PC-9 (cell line): ENCODE results near the gene F12. TPM values are rescaled to one million over a fixed set of nuclear protein-coding genes. Genes with fewer than 3 reads are reported as not detected.

ENCODE experiments used
- BruUV-seq: library from RNA; stranded (reverse); fragments of 400-500 nt; replicated peaks from 2 replicates; lab custom pipeline; 2021; lab: Mats Ljungman, UMichigan
- CTCF ChIA-PET: fragments of 300-600 bp; sonication (Branson Sonifier 250); formaldehyde crosslinking; loops from one replicate; lab custom pipeline; 2022; ENCODE audit warnings: antibody characterized with exemption; lab: Charles Lee
- POLR2A ChIA-PET: fragments of 300-600 bp; sonication (Branson Sonifier 250); formaldehyde crosslinking; loops from one replicate; lab custom pipeline; 2022; ENCODE audit warnings: antibody characterized with exemption; ENCODE audit not compliant: unreplicated experiment; lab: Charles Lee
- DNase-seq, 2 experiments: peaks; one replicate each; pipeline versions ENCODE4 v3.0.0 to v3.0.0-alpha.2; 2015 to 2022; ENCODE audit warnings: mixed read lengths in 1 of 2
- H2AFZ ChIP-seq: fragments of 200-600 bp; sonication (generic); 2 replicates; pipeline ENCODE4 v1.8.1; 2017; ENCODE audit warnings: antibody characterized with exemption
- H3F3A ChIP-seq: fragments of 200-600 bp; sonication (generic); 2 replicates; pipeline ENCODE4 v1.8.1; 2017; ENCODE audit warnings: antibody characterized with exemption, mild to moderate bottlenecking, low read depth; ENCODE audit not compliant: insufficient read depth
- H3K27ac ChIP-seq: fragments of 200-600 bp; sonication (generic); 2 replicates; pipeline ENCODE4 v1.6.1; 2016; ENCODE audit warnings: mixed run types
- H3K27me3 ChIP-seq: fragments of 200-600 bp; sonication (generic); 2 replicates; pipeline ENCODE4 v1.6.1; 2016; ENCODE audit warnings: low read depth, mixed run types; ENCODE audit not compliant: insufficient read depth
- H3K36me3 ChIP-seq: fragments of 200-600 bp; sonication (generic); 2 replicates; pipeline ENCODE4 v1.6.1; 2016; ENCODE audit warnings: low read depth, mixed run types
- H3K4me1 ChIP-seq: fragments of 200-600 bp; sonication (generic); replicated peaks from 2 replicates; pipeline ENCODE4 v1.6.1; 2016; ENCODE audit warnings: mixed run types; ENCODE audit not compliant: insufficient read depth
- H3K4me2 ChIP-seq: fragments of 200-600 bp; sonication (generic); 2 replicates; pipeline ENCODE4 v1.6.1; 2017; ENCODE audit warnings: mixed run types
- H3K4me3 ChIP-seq: fragments of 200-600 bp; sonication (generic); 2 replicates; pipeline ENCODE4 v1.6.1; 2016; ENCODE audit warnings: mixed run types
- H3K79me2 ChIP-seq: fragments of 200-600 bp; sonication (generic); 2 replicates; pipeline ENCODE4 v1.6.1; 2017; ENCODE audit warnings: low read depth, mixed run types
- H3K9me2 ChIP-seq: fragments of 200-600 bp; sonication (generic); 2 replicates; pipeline ENCODE4 v1.8.1; 2017; ENCODE audit warnings: mild to moderate bottlenecking; ENCODE audit not compliant: insufficient read depth
- H3K9me3 ChIP-seq: fragments of 200-600 bp; sonication (generic); 2 replicates; pipeline ENCODE4 v1.8.1; 2016; ENCODE audit warnings: low read depth; ENCODE audit not compliant: insufficient read depth
- H4K20me1 ChIP-seq: fragments of 200-600 bp; sonication (generic); 2 replicates; pipeline ENCODE4 v1.8.1; 2017; ENCODE audit not compliant: insufficient read depth
- CTCF ChIP-seq: fragments of 200-600 bp; sonication (generic); conservative IDR thresholded peaks from 2 replicates; pipeline ENCODE4 v1.6.1; 2017; ENCODE audit warnings: mixed run types, antibody characterized with exemption, mild to moderate bottlenecking, moderate library complexity
- EZH2 ChIP-seq: fragments of 200-600 bp; sonication (generic); IDR thresholded peaks from 2 replicates; pipeline ENCODE4 v1.8.0; 2017; ENCODE audit warnings: antibody characterized with exemption, low read depth
- intact Hi-C: fragments of 100-400 bp; cut with micrococcal nuclease; formaldehyde crosslinking; loops from one replicate; pipeline ENCODE4 v1.10.0; 2022; ENCODE audit not compliant: unreplicated experiment
- total RNA-seq: library from RNA; stranded (reverse); gene quantifications from 2 replicates; pipeline ENCODE4 v1.2.3, GENCODE V29; 2021

The F12 gene
- total RNA-seq, 1 experiment from 2014 or later = 14.5 TPM

- Histone ChIP-seq H3K27ac (peak overlapping the region; percentile 96), H3K27me3 (no peaks in the 10 kb centered on the region), H2AFZ (peak overlapping the region; percentile 50; the same call in 1 of the 2 replicates), H3K4me2 (peak overlapping the region; percentile 75), H3K36me3 (no peaks in the 10 kb centered on the region), H3K4me3 (peak overlapping the region; percentile 25; the same call in 1 of the 2 replicates), H3K9me2 (no peaks in the 10 kb centered on the region), H3K9me3 (no peaks in the 10 kb centered on the region), H3F3A (peaks cover 26% of the 10 kb centered on the region), H4K20me1 (no peaks in the 10 kb centered on the region), H3K79me2 (no peaks in the 10 kb centered on the region), H3K4me1 (peaks cover 35% of the 10 kb centered on the region)
- peak; percentile 78 to 89 for DNase-seq
- BruUV-seq = TSS peak; percentile 36
- ChIA-PET CTCF (interaction anchor here (0.6 to 2.6 kb wide), 16 partner anchors 12 to 319 kb away, joined by 3 to 53 read pairs (median 5); partner anchors contain the start of genes GRK6 and PDLIM7), POLR2A (interaction anchor here (0.5 to 1.7 kb wide), 9 partner anchors 20 to 741 kb away, joined by 3 to 16 read pairs (median 7); partner anchors contain the start of genes LMAN2 and PDLIM7)
- TF ChIP-seq CTCF (peak; percentile 97), EZH2 (no peak)
- intact Hi-C loops = loop anchor here (1.0 to 5.0 kb wide), 6 partner anchors 12 to 111 kb away; partner anchors contain the start of genes GRK6 and LMAN2
These were observed 18.7 kb downstream of the F12 start for GRCh38 chr5:177390363-177391300.

- DNase-seq = peak; percentile 88 to 95
- H3F3A ChIP-seq = peaks cover 26% of the 10 kb centered on the region
- BruUV-seq = no TSS peak
- no peaks in the 10 kb centered on the region for H3K9me3 ChIP-seq
- no peaks in the 10 kb centered on the region for H3K9me2 ChIP-seq
- H3K4me2 ChIP-seq = peak overlapping the region; percentile 75
- H4K20me1 ChIP-seq = no peaks in the 10 kb centered on the region
- peak overlapping the region; percentile 25; the same call in 1 of the 2 replicates for H3K4me3 ChIP-seq
- H3K27ac ChIP-seq = peak overlapping the region; percentile 96
- no peaks in the 10 kb centered on the region for H3K79me2 ChIP-seq
- TF ChIP-seq CTCF (no peak), EZH2 (no peak)
- ChIA-PET CTCF (interaction anchor here (0.6 to 2.6 kb wide), 19 partner anchors 10 to 318 kb away, joined by 3 to 53 read pairs (median 5); partner anchors contain the start of gene GRK6), POLR2A (interaction anchor here (0.6 to 1.7 kb wide), 7 partner anchors 19 to 113 kb away, joined by 3 to 23 read pairs (median 7); partner anchors contain the start of genes GRK6 and PDLIM7)
- no peaks in the 10 kb centered on the region for H3K36me3 ChIP-seq
- H3K4me1 ChIP-seq = peaks cover 35% of the 10 kb centered on the region
- H3K27me3 ChIP-seq = no peaks in the 10 kb centered on the region
- intact Hi-C loops = loop anchor here (1.0 to 5.0 kb wide), 7 partner anchors 13 to 275 kb away; partner anchors contain the start of genes GRK6 and LMAN2
- peak overlapping the region; percentile 50; the same call in 1 of the 2 replicates for H2AFZ ChIP-seq
These were observed 19.9 kb downstream of the F12 start for GRCh38 chr5:177389241-177390169.
